ENCODE results near the gene CYP4Z1. TPM values are rescaled to one million over a fixed set of nuclear protein-coding genes. Genes with fewer than 3 reads are reported as not detected.
"Not testable (repeated sequence)": the region's sequence is repeated elsewhere in the genome, so short reads cannot be mapped to it uniquely, and the experiment has no call there.

CYP4Z1 gene
- total RNA-seq, 1 donor from 2014 or later: not detected

DNA sequence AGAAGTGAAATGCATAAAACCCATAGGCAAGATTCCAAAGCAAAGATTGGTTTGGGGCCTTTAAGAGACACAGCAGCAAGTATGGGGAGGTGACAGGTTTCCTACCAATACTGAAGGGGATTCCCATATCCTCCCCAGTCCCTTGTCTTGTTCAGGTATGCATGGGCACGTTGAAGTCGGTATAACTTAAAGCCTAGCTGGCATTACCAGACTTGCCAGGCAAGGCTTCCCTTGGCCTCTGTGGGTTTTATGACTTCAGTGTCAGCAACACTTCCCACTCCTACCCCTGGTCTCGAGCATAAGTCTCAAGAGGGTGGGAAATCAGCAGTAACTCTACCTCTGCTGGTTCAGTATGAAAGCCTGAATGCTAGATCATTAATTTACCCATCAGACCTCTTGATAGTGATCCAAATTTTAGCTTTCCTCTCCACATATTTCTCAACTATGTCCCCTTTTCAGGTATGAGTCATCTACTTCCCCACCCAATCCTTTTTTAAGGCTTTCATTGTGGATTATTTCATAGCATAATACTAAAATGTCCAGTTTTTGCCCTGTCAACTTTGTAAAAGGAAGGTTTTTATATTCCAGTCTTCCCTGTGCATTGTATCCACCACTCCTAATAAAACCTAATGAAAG is 36.7 kb upstream of the CYP4Z1 start:
- ATAC-seq (ENCODE audit: low read depth) (no peak), DNase-seq (no peak)
- CTCF ChIA-PET: no interaction called here
- H3K27me3 Mint-ChIP-seq: peaks cover 6% of the 10 kb centered on the region
- no peaks in the 10 kb centered on the region for H3K36me3 Mint-ChIP-seq (ENCODE audit: low read depth)
- no peaks in the 10 kb centered on the region for H3K4me1 Mint-ChIP-seq
- intact Hi-C loops (cut with micrococcal nuclease): no loop called here
- no peak overlapping the region for H3K27ac Mint-ChIP-seq
- no peaks in the 10 kb centered on the region for H3K9me3 Mint-ChIP-seq
- POLR2A ChIA-PET: no interaction called here
- H3K4me3 Mint-ChIP-seq: no peak overlapping the region
- TF ChIP-seq, protein P1, sequence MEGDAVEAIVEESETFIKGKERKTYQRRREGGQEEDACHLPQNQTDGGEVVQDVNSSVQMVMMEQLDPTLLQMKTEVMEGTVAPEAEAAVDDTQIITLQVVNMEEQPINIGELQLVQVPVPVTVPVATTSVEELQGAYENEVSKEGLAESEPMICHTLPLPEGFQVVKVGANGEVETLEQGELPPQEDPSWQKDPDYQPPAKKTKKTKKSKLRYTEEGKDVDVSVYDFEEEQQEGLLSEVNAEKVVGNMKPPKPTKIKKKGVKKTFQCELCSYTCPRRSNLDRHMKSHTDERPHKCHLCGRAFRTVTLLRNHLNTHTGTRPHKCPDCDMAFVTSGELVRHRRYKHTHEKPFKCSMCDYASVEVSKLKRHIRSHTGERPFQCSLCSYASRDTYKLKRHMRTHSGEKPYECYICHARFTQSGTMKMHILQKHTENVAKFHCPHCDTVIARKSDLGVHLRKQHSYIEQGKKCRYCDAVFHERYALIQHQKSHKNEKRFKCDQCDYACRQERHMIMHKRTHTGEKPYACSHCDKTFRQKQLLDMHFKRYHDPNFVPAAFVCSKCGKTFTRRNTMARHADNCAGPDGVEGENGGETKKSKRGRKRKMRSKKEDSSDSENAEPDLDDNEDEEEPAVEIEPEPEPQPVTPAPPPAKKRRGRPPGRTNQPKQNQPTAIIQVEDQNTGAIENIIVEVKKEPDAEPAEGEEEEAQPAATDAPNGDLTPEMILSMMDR (IDR thresholded peaks at IDR 0.05): no peak

DNA sequence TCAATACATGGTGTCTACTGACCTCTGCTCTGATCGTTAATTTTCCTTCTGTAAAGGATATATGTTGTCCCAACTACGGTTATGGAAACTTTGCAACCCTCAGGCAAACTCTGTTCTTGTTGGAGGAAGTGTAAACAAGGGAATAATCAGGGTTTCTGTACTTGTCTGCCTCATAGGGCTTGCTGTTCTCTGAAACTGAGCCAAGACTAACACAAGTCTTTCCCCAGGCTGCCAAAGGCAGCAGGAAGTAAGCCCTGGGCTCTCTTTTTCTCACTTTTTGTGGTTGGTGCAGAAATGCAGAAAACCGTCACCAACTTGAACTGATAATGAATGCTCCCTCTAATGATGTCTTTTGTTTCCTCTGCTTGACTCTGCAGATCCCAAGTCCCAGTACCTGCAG is 36.0 kb upstream of the CYP4Z1 start:
- intact Hi-C loops (cut with micrococcal nuclease): no loop called here

DNA sequence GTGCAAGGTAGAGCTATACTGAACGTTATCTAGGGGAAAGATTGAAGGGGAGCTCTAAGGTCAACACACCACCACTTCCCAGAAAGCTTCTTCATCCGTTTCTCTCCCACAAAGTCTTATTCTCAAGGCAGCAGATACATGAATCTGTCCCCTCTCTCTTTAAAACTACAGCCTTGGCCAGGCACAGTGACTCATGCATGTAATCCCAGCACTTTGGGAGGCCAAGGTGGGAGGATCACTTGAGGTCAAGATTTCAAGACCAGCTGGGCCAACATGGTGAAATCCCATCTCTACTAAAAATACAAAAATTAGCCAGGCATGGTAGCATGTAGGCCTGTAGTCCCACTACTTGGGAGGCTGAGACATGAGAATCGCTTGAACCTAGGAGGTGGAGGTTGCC is 35.4 kb upstream of the CYP4Z1 start:
- no peak for ATAC-seq (ENCODE audit: low read depth)
- TF ChIP-seq, protein P1 (IDR thresholded peaks at IDR 0.05): no peak

More for the DNA sequence above, 36.0 kb upstream of the CYP4Z1 start:
- POLR2A ChIA-PET: no interaction called here
- CTCF ChIA-PET: no interaction called here
- TF ChIP-seq, protein P1 (IDR thresholded peaks at IDR 0.05): no peak
- Mint-ChIP-seq H3K27ac (no peak overlapping the region), H3K4me3 (no peak overlapping the region), H3K36me3 (ENCODE audit: low read depth) (no peaks in the 10 kb centered on the region), H3K9me3 (no peaks in the 10 kb centered on the region), H3K27me3 (peaks cover 3% of the 10 kb centered on the region), H3K4me1 (no peaks in the 10 kb centered on the region)
- DNase-seq (no peak), ATAC-seq (ENCODE audit: low read depth) (no peak)

DNA sequence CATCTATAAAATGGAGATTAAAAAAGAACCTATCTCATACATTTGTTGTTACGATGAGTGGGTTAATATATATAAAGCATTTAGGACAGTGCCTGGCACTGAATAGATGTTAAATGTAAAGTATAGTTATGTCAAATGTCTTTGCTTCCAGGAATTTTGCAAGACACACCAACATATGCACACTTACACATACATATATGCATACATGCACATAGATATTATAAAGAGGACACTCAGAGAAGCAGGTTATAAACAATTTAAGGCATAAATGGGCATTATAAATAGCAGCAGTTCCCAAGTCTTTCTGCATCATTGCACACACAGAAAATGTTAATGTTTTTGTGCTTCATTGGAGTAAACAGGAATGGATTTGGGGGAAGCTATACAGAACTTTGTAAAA is 30.3 kb upstream of the CYP4Z1 start:
- Mint-ChIP-seq H3K4me3 (no peak overlapping the region), H3K27me3 (no peaks in the 10 kb centered on the region), H3K27ac (no peak overlapping the region), H3K9me3 (no peaks in the 10 kb centered on the region), H3K4me1 (no peaks in the 10 kb centered on the region), H3K36me3 (ENCODE audit: low read depth) (no peaks in the 10 kb centered on the region)
- DNase-seq (no peak), ATAC-seq (ENCODE audit: low read depth) (no peak)
- CTCF ChIA-PET: no interaction called here
- intact Hi-C loops (cut with micrococcal nuclease): no loop called here
- TF ChIP-seq, protein P1 (IDR thresholded peaks at IDR 0.05): no peak
- POLR2A ChIA-PET: no interaction called here

More for the DNA sequence above, 35.4 kb upstream of the CYP4Z1 start:
- H3K9me3 Mint-ChIP-seq: no peaks in the 10 kb centered on the region
- H3K27ac Mint-ChIP-seq: no peak overlapping the region
- peaks cover 3% of the 10 kb centered on the region for H3K27me3 Mint-ChIP-seq
- no peaks in the 10 kb centered on the region for H3K4me1 Mint-ChIP-seq
- H3K4me3 Mint-ChIP-seq: no peak overlapping the region
- no peak for DNase-seq
- intact Hi-C loops (cut with micrococcal nuclease): no loop called here
- H3K36me3 Mint-ChIP-seq (ENCODE audit: low read depth): no peaks in the 10 kb centered on the region
- ChIA-PET CTCF (no interaction called here), POLR2A (no interaction called here)

DNA sequence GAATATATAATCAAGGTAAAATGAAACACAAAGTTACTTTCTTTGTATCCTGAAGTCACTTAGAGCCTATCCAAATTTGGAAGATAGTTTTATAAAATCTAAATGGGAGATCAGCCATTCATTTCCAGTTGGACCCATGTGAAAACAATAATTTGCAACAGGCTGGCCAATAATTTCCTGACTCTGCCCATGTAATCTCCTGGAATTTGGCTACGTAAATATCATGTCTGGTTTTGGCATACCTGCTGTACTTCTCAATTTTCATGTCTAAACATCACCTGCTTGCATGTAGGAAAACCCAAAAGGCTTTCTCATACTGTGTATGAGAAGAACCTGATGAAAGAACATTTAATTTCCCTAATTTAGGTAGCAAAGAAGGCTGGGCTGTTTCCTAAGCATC is 7.7 kb upstream of the CYP4Z1 start:
- Mint-ChIP-seq H3K36me3 (ENCODE audit: low read depth) (no peaks in the 10 kb centered on the region), H3K9me3 (peaks cover 10% of the 10 kb centered on the region), H3K4me3 (no peak overlapping the region), H3K27me3 (peaks cover 22% of the 10 kb centered on the region), H3K27ac (no peak overlapping the region), H3K4me1 (no peaks in the 10 kb centered on the region)
- DNase-seq (no peak), ATAC-seq (ENCODE audit: low read depth) (no peak)
- ChIA-PET POLR2A (no interaction called here), CTCF (no interaction called here)
- TF ChIP-seq, protein P1 (IDR thresholded peaks at IDR 0.05): no peak
- intact Hi-C loops (cut with micrococcal nuclease): no loop called here

DNA sequence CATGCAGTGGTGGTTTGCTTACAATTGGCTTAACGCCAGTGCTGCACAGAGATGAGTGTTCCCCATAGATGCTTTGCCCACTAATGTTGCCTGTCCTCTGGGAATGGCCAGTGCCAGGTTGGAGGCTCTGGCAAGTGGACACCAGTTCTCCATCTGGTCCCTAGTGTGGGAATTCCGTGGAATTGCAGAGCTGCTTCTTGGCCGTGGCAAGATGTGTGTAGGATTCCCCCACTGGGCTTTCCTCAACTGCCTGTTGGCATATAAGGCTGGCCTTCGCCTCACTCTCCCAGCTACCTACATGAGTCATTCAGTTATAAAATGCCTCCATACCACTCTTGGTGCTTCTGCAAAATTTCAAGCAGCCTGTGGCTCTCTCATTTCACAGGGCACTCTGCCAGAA is 2.0 kb downstream of the CYP4Z1 start:
- intact Hi-C loops (cut with micrococcal nuclease); H3K9me3 Mint-ChIP-seq; H3K4me1 Mint-ChIP-seq; H3K27me3 Mint-ChIP-seq; ATAC-seq (ENCODE audit: low read depth); H3K36me3 Mint-ChIP-seq (ENCODE audit: low read depth); DNase-seq; H3K4me3 Mint-ChIP-seq; H3K27ac Mint-ChIP-seq; CTCF ChIA-PET; POLR2A ChIA-PET: not testable (repeated sequence)

DNA sequence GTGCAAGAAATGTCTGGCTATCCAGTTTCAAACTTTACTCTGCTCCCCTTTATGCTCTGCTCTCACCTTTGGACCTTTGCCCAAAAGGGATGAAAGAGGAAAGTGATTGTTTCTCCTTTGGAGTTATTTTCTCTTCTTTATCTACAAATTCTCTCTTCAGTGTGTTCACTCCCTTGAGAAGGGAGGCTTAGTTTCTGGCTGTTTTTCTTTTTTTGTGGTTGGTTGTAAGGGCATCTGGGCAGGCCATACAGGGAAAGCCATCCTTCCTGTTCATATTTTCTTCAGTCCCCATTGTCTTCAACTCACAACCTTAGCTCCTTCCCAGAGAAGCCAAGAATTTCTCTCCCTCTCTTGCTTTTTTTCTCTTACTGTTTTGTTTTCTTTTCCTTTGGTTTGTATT is 2.5 kb downstream of the CYP4Z1 start:
- H3K27me3 Mint-ChIP-seq; H3K36me3 Mint-ChIP-seq (ENCODE audit: low read depth); H3K9me3 Mint-ChIP-seq; ATAC-seq (ENCODE audit: low read depth); DNase-seq; H3K27ac Mint-ChIP-seq; POLR2A ChIA-PET; H3K4me3 Mint-ChIP-seq; H3K4me1 Mint-ChIP-seq; intact Hi-C loops (cut with micrococcal nuclease); CTCF ChIA-PET: not testable (repeated sequence)

DNA sequence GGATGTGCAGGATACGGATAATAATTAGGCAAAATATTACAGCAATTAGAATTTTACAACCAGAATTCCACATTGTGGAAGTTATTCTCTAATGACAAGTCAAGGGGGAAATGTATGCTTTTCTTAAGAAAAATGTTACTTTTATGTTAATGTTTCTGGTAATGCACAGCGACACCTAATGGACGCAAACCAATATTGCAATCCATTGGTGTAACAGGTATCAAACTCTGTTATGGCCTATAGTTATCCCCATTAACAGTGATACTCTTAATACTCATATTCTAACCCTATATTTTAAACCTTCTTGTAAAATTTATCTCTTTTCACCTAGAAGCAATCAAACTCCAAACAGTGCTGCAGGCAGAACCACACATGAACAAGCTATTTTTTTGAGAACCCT is 22.3 kb downstream of the CYP4Z1 start:
- ATAC-seq (ENCODE audit: low read depth); H3K9me3 Mint-ChIP-seq; intact Hi-C loops (cut with micrococcal nuclease); CTCF ChIA-PET; H3K4me1 Mint-ChIP-seq; DNase-seq; POLR2A ChIA-PET; H3K36me3 Mint-ChIP-seq (ENCODE audit: low read depth); H3K4me3 Mint-ChIP-seq; H3K27ac Mint-ChIP-seq; H3K27me3 Mint-ChIP-seq: not testable (repeated sequence)

All from activated B cell treated with CpG ODN at 0.5 μM for 24 hours (primary cell).